ENCODE data around the gene TMEM121.

GRCh38 chr14:105533391-105533790 lies 7.0 kb downstream of the TMEM121 start:
- TF ChIP-seq CTCF (IDR thresholded peaks at IDR 0.05; ENCODE audit: insufficient read depth, low read depth, low read length) = no peak
- TF ChIP-seq EZH2 (IDR thresholded peaks at IDR 0.05; ENCODE audit: insufficient read depth, low read length) = no peak
